ENCODE results near the gene UHRF2. TPM values are rescaled to one million over a fixed set of nuclear protein-coding genes. Genes with fewer than 3 reads are reported as not detected.

UHRF2 gene
- total and polyA plus RNA-seq, 4 experiments from 2014 or later = 8.7 to 128 (median 70.0) TPM

- ChIA-PET CTCF (ENCODE audit: partially characterized antibody) (no interaction called here), POLR2A (ENCODE audit: partially characterized antibody) (no interaction called here)
- Histone ChIP-seq H3K27ac (ENCODE audit: low read depth, low read length) (no peak overlapping the region), H3K4me1 (ENCODE audit: insufficient read depth, low read length) (no peaks in the 10 kb centered on the region), H3K36me3 (ENCODE audit: insufficient read depth, low read length) (peaks cover 58% of the 10 kb centered on the region), H3K9me3 (ENCODE audit: control insufficient read depth in 1 of 2, low read length in 2 of 2) (no peaks in the 10 kb centered on the region), H3K4me3 (ENCODE audit: low read length in 2 of 2) (no peak overlapping the region), H3K27me3 (ENCODE audit: insufficient read depth, low read length) (no peaks in the 10 kb centered on the region)
- Mint-ChIP-seq H3K27me3 (no peaks in the 10 kb centered on the region), H3K36me3 (peaks cover 67 to 82% of the 10 kb centered on the region in 2 donors), H3K27ac (peak overlapping the region in 3 of 7 donors; percentile 14 to 37 (median 32)), H3K9me3 (no peaks in the 10 kb centered on the region), H3K4me1 (peaks cover 0 to 1% (median 0%) of the 10 kb centered on the region in 4 donors), H3K4me3 (no peak overlapping the region)
- DNase-seq = peak in 1 of 5 donors; percentile 15
- intact Hi-C loops (cut with micrococcal nuclease) = no loop called here
Observed at GRCh38 chr9:6501526-6502210, 88.7 kb downstream of the UHRF2 start.

DNA sequence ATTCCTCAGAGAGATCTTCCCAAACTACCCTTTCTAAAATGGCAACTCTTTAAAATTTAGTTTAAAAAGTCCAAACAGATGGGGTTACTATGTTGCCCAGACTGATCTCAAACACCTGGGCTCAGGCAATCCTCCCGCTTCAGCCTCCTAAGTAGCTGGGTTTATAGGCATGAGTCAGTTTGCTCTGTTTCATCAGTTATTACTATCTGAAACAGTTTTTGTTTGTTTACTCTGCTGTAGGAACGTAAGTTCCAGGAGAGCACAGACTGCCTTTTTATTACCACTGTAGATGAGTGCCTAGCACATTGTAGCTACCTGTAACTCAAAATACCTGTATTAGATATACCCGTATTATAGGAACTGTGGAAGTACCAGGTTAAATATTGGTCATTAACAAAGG is 89.4 kb downstream of the UHRF2 start:
- peaks cover 0 to 1% (median 0%) of the 10 kb centered on the region in 4 donors for H3K4me1 Mint-ChIP-seq
- no peak overlapping the region for H3K27ac ChIP-seq (ENCODE audit: low read depth, low read length)
- no peak for DNase-seq
- intact Hi-C loops (cut with micrococcal nuclease) = no loop called here
- H3K27me3 ChIP-seq (ENCODE audit: insufficient read depth, low read length) = no peaks in the 10 kb centered on the region
- ChIA-PET POLR2A (ENCODE audit: partially characterized antibody) (no interaction called here), CTCF (ENCODE audit: partially characterized antibody) (no interaction called here)
- H3K4me1 ChIP-seq (ENCODE audit: insufficient read depth, low read length) = no peaks in the 10 kb centered on the region
- H3K9me3 ChIP-seq (ENCODE audit: control insufficient read depth in 1 of 2, low read length in 2 of 2) = no peaks in the 10 kb centered on the region
- no peak overlapping the region for H3K4me3 Mint-ChIP-seq
- peaks cover 55% of the 10 kb centered on the region for H3K36me3 ChIP-seq (ENCODE audit: insufficient read depth, low read length)
- H3K9me3 Mint-ChIP-seq = no peaks in the 10 kb centered on the region
- peaks cover 63 to 78% of the 10 kb centered on the region in 2 donors for H3K36me3 Mint-ChIP-seq
- peak overlapping the region in 1 of 7 donors; percentile 49 for H3K27ac Mint-ChIP-seq
- H3K27me3 Mint-ChIP-seq = no peaks in the 10 kb centered on the region
- no peak overlapping the region for H3K4me3 ChIP-seq (ENCODE audit: low read length in 2 of 2)

DNA sequence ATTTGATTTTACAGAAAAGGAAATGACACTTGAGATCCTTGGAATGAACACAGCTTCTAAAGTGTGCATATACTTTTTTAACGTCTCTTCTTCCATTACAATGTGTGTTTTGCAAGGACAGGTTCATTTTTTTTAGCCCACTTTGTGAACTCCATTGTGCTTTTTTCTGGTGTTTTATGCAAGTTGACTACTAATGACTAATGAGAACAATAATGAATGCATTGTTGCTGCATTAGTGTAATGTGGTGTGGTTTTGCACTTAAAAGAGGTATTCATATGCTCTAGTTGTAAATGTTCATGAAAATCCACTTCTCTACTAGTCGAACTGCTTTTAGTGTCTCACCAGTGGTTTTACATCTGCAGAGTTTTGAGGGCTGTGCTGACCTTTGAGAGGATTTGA is 93.6 kb downstream of the UHRF2 start:
- Histone ChIP-seq H3K27me3 (ENCODE audit: insufficient read depth, low read length) (no peaks in the 10 kb centered on the region), H3K4me3 (ENCODE audit: low read length in 2 of 2) (no peak overlapping the region), H3K27ac (ENCODE audit: low read depth, low read length) (no peak overlapping the region), H3K9me3 (ENCODE audit: control insufficient read depth in 1 of 2, low read length in 2 of 2) (no peaks in the 10 kb centered on the region), H3K4me1 (ENCODE audit: insufficient read depth, low read length) (no peaks in the 10 kb centered on the region), H3K36me3 (ENCODE audit: insufficient read depth, low read length) (peaks cover 37% of the 10 kb centered on the region)
- no peak overlapping the region for H3K4me3 Mint-ChIP-seq
- no peak for DNase-seq
- intact Hi-C loops (cut with micrococcal nuclease) = no loop called here
- POLR2A ChIA-PET (ENCODE audit: partially characterized antibody) = no interaction called here
- no peaks in the 10 kb centered on the region for H3K4me1 Mint-ChIP-seq
- peaks cover 0 to 1% (median 0%) of the 10 kb centered on the region in 8 donors for H3K9me3 Mint-ChIP-seq
- CTCF ChIA-PET (ENCODE audit: partially characterized antibody) = interaction anchor here (1.4 kb wide), 1 partner anchor 33 kb away, joined by 3 read pairs; no protein-coding TSS in a partner anchor
- peak overlapping the region in 1 of 7 donors; percentile 38 for H3K27ac Mint-ChIP-seq
- peaks cover 49 to 65% of the 10 kb centered on the region in 2 donors for H3K36me3 Mint-ChIP-seq
- no peaks in the 10 kb centered on the region for H3K27me3 Mint-ChIP-seq

DNA sequence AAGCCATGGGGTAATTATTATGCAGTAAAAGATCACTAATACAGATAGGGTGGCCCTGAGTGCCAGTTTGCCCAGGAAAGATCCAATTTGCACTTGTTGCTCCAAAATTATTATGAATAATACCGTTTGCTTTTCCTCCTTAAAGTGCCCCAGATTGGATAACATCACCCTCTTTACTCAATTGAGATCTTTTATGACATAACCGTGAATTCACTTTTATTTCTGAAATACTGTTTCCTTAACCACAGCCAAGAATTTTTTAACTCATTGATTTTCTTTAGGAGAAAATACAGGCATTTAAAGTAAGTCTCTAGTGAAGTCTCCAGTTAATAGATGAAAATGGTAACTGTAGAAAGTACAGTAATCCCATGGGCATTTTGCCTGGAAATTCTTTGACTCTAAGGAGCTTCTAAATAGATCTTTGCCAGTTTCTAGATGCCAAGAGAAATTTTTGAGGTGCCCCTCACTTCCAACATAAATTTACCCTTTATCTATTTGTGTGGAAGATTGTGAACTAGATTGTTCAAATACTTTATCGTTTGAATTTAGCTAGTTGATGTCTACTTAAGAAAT is 99.2 kb downstream of the UHRF2 start:
- CTCF ChIA-PET (ENCODE audit: partially characterized antibody) = interaction anchor here (0.7 to 1.0 kb wide), 2 partner anchors 8 to 19 kb away, joined by 3 read pairs; no protein-coding TSS in a partner anchor
- Mint-ChIP-seq H3K27ac (peak overlapping the region in 1 of 7 donors; percentile 26), H3K27me3 (no peaks in the 10 kb centered on the region), H3K4me1 (no peaks in the 10 kb centered on the region), H3K4me3 (no peak overlapping the region), H3K36me3 (peaks cover 25% of the 10 kb centered on the region in 2 donors), H3K9me3 (peaks cover 0 to 2% (median 0%) of the 10 kb centered on the region in 8 donors)
- no peak for DNase-seq
- Histone ChIP-seq H3K4me1 (ENCODE audit: insufficient read depth, low read length) (no peaks in the 10 kb centered on the region), H3K27me3 (ENCODE audit: insufficient read depth, low read length) (no peaks in the 10 kb centered on the region), H3K36me3 (ENCODE audit: insufficient read depth, low read length) (no peaks in the 10 kb centered on the region), H3K9me3 (ENCODE audit: control insufficient read depth in 1 of 2, low read length in 2 of 2) (no peaks in the 10 kb centered on the region), H3K4me3 (ENCODE audit: low read length in 2 of 2) (no peak overlapping the region), H3K27ac (ENCODE audit: low read depth, low read length) (no peak overlapping the region)
- POLR2A ChIA-PET (ENCODE audit: partially characterized antibody) = no interaction called here
- intact Hi-C loops (cut with micrococcal nuclease) = no loop called here

- H3K36me3 ChIP-seq (ENCODE audit: insufficient read depth, low read length) = no peaks in the 10 kb centered on the region
- H3K36me3 Mint-ChIP-seq = peaks cover 38 to 44% of the 10 kb centered on the region in 2 donors
- no peak overlapping the region for H3K4me3 Mint-ChIP-seq
- no peak for DNase-seq
- peaks cover 0 to 32% (median 17%) of the 10 kb centered on the region in 8 donors for H3K9me3 Mint-ChIP-seq
- H3K27ac ChIP-seq (ENCODE audit: low read depth, low read length) = no peak overlapping the region
- no peaks in the 10 kb centered on the region for H3K4me1 ChIP-seq (ENCODE audit: insufficient read depth, low read length)
- H3K9me3 ChIP-seq (ENCODE audit: control insufficient read depth in 1 of 2, low read length in 2 of 2) = no peaks in the 10 kb centered on the region
- POLR2A ChIA-PET (ENCODE audit: partially characterized antibody) = no interaction called here
- H3K27me3 Mint-ChIP-seq = no peaks in the 10 kb centered on the region
- no peaks in the 10 kb centered on the region for H3K27me3 ChIP-seq (ENCODE audit: insufficient read depth, low read length)
- H3K4me1 Mint-ChIP-seq = peaks cover 0 to 1% (median 0%) of the 10 kb centered on the region in 4 donors
- CTCF ChIA-PET (ENCODE audit: partially characterized antibody) = no interaction called here
- no peak overlapping the region for H3K4me3 ChIP-seq (ENCODE audit: low read length in 2 of 2)
- no peak overlapping the region for H3K27ac Mint-ChIP-seq
- intact Hi-C loops (cut with micrococcal nuclease) = no loop called here
Observed at GRCh38 chr9:6522263-6522662, 109.3 kb downstream of the UHRF2 start.

DNA sequence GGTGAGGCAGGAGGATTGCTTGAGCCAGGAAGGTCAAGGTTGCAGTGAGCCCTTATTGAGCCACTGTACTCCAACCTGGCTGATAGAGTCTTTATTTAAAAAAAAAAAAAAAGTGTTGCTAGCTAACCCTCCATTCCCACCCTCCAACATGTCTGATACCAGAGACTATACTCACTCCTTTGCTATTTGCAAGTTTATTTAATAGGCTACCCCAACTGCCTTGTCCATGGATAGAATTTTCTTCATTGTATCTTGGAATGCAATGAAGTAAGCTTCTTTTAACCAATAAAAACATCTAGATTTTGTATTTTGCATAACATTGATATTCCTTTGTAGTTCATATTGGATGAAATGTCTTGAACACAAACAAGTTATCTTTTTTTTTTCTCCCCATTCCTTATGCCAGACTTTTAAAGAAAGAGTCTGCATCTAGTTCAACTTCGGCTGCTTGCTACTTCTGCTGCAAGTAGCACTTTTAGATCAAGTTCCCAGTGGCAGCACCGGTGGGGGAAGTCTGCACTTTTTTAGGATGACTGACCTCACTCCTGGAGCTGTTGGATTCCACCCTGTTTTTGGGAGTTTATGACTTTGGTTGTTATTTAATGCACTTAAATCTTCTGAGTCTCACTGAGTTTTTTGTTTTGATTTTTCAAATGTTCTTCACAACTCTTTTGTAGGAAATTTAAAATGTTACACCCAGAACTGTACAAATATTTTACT is 112.5 kb downstream of the UHRF2 start:
- H3K9me3 ChIP-seq (ENCODE audit: control insufficient read depth in 1 of 2, low read length in 2 of 2) = no peaks in the 10 kb centered on the region
- H3K36me3 ChIP-seq (ENCODE audit: insufficient read depth, low read length) = no peaks in the 10 kb centered on the region
- H3K27me3 ChIP-seq (ENCODE audit: insufficient read depth, low read length) = no peaks in the 10 kb centered on the region
- H3K9me3 Mint-ChIP-seq = peaks cover 0 to 24% (median 15%) of the 10 kb centered on the region in 8 donors
- H3K27ac ChIP-seq (ENCODE audit: low read depth, low read length) = no peak overlapping the region
- H3K36me3 Mint-ChIP-seq = peaks cover 25% of the 10 kb centered on the region in 2 donors
- CTCF ChIA-PET (ENCODE audit: partially characterized antibody) = interaction anchor here (0.7 to 1.1 kb wide), 3 partner anchors 16 to 614 kb away, joined by 3 to 4 read pairs (median 3); no protein-coding TSS in a partner anchor
- peaks cover 0 to 1% (median 0%) of the 10 kb centered on the region in 4 donors for H3K4me1 Mint-ChIP-seq
- POLR2A ChIA-PET (ENCODE audit: partially characterized antibody) = interaction anchor here (1.1 kb wide), 1 partner anchor 113 kb away, joined by 3 read pairs; no protein-coding TSS in a partner anchor
- no peak overlapping the region for H3K27ac Mint-ChIP-seq
- intact Hi-C loops (cut with micrococcal nuclease) = no loop called here
- H3K4me1 ChIP-seq (ENCODE audit: insufficient read depth, low read length) = no peaks in the 10 kb centered on the region
- no peak overlapping the region for H3K4me3 Mint-ChIP-seq
- H3K4me3 ChIP-seq (ENCODE audit: low read length in 2 of 2) = no peak overlapping the region
- no peak for DNase-seq
- no peaks in the 10 kb centered on the region for H3K27me3 Mint-ChIP-seq

DNA sequence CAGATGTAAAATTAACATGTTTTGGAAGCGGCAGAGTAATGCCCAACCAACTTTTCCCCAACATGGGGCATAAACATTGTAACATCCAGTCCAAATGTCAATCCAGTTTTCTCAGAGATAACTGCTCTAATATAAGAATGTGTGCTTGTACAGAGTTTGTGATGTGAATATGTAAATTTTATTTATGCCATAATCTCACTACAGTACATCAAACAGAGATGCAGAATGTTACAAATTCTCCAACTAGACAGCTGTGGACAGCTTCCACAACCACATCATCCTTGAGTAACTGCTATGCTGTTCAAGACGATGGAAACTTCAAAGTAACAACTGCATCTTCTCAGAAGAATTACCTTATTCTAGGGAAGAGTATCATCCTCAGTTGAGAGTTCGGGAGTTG is 122.6 kb downstream of the UHRF2 start:
- no peaks in the 10 kb centered on the region for H3K4me1 Mint-ChIP-seq
- intact Hi-C loops (cut with micrococcal nuclease) = no loop called here
- Histone ChIP-seq H3K4me1 (ENCODE audit: insufficient read depth, low read length) (no peaks in the 10 kb centered on the region), H3K9me3 (ENCODE audit: control insufficient read depth in 1 of 2, low read length in 2 of 2) (no peaks in the 10 kb centered on the region), H3K36me3 (ENCODE audit: insufficient read depth, low read length) (no peaks in the 10 kb centered on the region), H3K4me3 (ENCODE audit: low read length in 2 of 2) (no peak overlapping the region), H3K27ac (ENCODE audit: low read depth, low read length) (no peak overlapping the region), H3K27me3 (ENCODE audit: insufficient read depth, low read length) (no peaks in the 10 kb centered on the region)
- no peaks in the 10 kb centered on the region for H3K36me3 Mint-ChIP-seq
- no peak for DNase-seq
- POLR2A ChIA-PET (ENCODE audit: partially characterized antibody) = no interaction called here
- H3K9me3 Mint-ChIP-seq = no peaks in the 10 kb centered on the region
- no peak overlapping the region for H3K27ac Mint-ChIP-seq
- no peak overlapping the region for H3K4me3 Mint-ChIP-seq
- peaks cover 0 to 8% of the 10 kb centered on the region in 2 donors for H3K27me3 Mint-ChIP-seq
- CTCF ChIA-PET (ENCODE audit: partially characterized antibody) = no interaction called here
